RPMI8226 (cell line): ENCODE measurements around the gene PRAMEF14.
"Not testable (repeated sequence)": the region's sequence is repeated elsewhere in the genome, so short reads cannot be mapped to it uniquely, and the experiment has no call there.

ENCODE experiments used
- DNase-seq: peaks from one replicate; pipeline ENCODE4 v3.0.0-alpha.2; 2015

Gene PRAMEF14, protein sequence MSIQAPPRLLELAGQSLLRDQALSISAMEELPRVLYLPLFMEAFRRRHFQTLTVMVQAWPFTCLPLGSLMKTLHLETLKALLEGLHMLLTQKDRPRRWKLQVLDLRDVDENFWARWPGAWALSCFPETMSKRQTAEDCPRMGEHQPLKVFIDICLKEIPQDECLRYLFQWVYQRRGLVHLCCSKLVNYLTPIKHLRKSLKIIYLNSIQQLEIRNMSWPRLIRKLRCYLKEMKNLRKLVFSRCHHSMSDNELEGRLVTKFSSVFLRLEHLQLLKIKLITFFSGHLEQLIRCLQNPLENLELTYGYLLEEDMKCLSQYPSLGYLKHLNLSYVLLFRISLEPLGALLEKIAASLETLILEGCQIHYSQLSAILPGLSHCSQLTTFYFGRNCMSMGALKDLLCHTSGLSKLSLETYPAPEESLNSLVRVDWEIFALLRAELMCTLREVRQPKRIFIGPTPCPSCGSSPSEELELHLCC

DNA sequence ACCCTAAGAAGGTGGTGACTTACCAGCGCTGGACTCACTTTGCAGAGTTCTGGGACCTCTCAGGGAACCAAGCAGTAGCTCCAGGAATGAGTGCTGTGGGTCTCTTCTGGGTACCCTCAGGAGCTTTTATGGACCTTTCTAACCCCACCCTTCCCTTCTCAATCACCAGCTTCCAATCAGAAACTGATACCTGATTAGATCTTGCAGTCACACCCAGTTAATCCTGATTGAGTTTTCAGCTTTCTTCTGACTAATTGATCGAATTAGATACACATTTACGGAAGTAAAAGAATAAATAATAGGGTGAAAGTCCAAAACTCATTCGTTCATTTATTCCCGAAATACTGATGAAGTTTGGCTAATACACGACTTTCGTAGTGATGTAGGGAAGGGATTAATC is at the start of gene PRAMEF14:
Gene PRAMEF14 (minus strand): TSS at position 101 of the 400 bp plus-strand sequence. CDS start 1,820 bp downstream, outside the sequence.
- not testable (repeated sequence) for DNase-seq

DNA sequence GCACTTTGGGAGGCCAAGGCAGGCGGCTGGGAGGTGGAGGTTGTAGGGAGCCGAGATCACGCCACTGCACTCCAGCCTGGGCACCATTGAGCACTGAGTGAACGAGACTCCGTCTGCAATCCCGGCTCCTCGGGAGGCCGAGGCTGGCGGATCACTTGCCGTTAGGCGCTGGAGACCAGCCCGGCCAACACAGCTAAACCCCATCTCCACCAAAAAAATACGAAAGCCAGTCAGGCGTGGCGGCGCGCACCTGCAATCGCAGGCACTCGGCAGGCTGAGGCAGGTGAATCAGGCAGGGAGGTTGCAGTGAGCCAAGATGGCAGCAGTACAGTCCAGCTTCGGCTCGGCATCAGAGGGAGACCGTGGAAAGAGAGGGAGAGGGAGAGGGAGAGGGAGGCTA is 48.4 kb upstream of the PRAMEF14 start:
- not testable (repeated sequence) for DNase-seq

DNA sequence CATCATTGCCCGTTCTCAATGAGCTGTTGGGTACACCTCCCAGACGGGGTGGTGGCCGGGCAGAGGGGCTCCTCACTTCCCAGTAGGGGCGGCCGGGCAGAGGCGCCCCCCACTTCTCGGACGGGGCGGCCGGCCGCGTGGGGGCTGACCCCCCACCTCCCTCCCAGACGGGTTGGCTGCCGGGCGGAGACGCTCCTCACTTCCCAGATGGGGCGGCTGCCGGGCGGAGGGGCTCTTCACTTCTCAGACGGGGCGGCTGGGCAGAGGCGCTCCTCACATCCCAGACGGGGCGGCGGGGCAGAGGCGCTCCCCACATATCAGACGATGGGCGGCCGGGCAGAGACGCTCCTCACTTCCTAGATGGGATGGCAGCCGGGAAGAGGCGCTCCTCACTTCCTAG is 47.8 kb upstream of the PRAMEF14 start:
- not testable (repeated sequence) for DNase-seq

DNA sequence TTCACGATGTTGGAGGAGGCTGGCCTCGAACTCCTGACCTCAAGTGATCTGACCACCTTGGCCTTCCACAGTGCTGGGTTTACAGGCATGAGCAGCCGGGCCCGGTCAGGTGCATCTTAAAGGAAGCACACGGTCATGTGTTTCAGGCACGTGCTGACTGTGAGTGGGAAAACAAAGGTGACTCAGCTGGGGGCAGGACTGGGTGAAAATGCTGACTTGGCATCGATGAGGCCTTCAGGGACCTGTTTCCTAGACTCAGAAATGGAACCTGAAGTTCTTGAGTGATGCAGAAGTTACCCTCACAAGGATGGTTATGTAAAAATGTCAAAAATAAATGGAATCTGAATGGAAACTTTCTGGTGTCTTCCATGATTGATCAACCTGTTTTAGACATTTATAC is 46.1 kb upstream of the PRAMEF14 start:
- peak; percentile 63 for DNase-seq

DNA sequence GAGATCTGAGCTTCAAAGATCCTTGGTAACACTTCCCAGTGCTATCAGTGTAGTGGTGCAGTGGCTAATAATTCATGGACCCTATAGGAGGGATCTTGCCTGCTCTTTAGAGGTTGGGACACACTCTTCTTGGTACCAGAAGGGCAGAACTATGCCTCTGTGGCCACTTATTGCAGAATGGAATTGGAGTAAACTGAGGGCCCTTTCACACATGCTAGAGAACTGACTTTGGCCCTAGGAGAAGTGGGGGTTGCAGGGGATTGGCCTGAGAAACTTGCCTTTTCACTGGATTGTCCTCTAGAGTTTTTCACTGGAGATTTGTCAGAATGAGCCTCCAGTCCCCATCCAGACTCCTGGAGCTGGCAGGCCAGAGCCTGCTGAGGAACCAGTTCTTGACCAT is 42.4 kb upstream of the PRAMEF14 start, which contains the start of gene PRAMEF17:
Gene PRAMEF17 (plus strand): TSS at position 301 of the 400 bp plus-strand sequence. CDS start 26 bp downstream, at position 327.
- not testable (repeated sequence) for DNase-seq

DNA sequence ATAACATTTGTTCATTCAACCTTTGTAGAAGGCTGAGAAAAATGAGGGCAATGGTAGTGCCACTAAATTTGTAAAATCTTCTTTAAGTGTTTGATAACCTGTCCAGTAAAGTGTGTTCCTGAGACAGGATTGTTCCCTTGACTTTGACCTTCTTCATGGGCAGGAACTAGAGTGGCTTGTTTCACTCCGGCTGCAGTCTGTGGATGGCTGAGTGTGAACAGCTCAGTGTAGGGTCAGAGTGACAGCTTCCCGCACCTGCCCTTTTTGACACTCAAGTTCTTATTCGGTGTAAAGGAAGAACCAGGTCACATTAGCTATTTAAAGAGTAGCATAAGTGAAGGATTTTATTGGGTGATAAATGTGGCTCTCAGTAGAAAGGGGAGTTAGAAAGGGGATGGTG is 33.4 kb upstream of the PRAMEF14 start:
- not testable (repeated sequence) for DNase-seq

DNA sequence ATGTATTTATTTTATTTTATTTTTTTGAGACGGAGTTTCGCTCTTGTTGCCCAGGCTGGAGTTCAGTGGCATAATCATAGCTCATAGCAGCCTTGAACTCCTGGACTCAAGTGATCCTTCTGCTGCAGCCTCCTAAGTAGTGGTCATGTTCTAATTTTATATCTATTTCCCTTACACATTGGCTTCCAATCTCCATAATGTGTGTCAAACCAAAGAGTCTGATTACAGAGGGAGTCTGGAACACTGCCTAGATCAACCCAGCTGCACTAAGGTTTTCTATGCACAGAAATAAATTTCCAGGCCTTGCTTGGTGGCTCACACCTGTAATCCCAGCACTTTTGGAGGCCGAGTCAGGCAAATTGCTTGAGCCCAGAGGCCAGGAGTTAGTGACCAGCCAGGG is 32.0 kb upstream of the PRAMEF14 start:
- DNase-seq: not testable (repeated sequence)

DNA sequence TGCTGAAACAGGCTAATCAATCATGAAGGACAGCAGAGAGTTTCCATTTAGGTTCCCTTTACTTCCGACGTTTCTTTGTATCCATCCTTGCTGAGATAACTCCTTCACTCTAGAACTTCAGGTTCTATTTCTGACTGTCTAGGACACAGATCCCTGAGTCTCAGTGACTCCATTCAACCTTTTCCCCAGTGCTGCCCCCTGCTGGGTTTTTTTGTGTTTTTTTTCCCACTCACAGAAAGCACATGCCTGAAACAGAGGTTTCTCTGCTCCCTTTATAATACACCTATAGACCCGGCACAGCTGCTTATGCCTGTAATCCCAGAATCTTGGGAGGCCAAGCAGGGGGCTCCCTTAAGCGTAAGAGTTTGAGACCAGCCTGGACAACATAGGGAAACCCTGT is 21.6 kb upstream of the PRAMEF14 start:
- peak; percentile 58 for DNase-seq

DNA sequence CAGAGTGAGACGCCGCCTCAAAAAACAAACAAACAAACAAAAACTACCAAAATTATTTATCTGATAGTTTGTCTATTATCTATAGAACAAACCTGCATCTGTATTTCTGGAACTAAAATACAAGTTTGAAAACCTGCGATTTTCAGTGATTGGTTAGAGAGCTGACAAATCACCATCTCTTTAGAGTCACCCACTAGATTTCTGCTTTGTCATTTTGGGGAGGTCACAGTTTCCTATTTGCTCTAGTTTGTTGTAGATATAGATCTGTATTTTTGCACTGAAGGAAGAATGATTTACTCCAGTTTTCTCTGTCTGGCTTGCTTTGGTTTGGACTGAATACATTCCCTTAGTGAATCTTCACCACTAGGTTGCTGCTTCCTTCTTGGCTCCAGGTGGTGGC is 19.6 kb upstream of the PRAMEF14 start:
- DNase-seq: not testable (repeated sequence)

DNA sequence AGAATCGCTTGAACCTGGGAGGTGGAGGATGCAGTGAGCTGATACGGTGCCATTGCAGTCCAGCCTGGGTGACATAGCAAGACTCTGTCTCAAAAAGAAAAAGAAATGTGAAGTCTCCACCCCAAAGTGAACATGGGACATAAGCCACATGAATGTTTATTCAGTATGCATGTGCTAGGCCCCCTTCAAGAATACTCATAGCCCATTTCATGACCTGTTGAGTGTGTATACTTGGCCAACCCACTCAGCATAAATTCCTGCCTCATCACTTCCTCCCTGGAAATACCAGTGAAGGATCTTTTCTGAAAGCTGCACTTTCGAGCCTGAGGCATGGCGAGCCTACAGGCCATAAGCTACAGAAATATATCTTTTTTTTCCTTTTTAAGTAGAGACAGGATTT is 18.0 kb upstream of the PRAMEF14 start:
- not testable (repeated sequence) for DNase-seq

DNA sequence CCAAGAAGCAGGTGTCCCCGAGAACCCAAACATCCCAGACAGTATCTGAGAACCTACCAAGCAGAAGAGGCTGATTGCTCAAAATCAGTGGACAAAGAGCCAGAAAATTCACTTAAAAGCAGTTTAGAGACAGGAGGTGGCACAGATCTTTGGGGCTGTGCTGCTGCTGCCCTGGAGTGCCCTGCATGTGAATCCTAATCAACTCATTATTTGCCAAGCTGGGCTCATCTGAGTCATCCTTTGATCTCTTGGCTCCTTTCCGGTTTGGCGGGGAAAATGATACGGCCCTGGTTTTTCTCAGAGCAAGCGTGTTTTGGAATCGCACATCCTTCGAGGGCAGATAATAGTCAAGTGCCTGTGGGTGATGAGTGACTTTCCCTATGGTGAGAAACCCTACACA is 15.4 kb upstream of the PRAMEF14 start:
- not testable (repeated sequence) for DNase-seq

DNA sequence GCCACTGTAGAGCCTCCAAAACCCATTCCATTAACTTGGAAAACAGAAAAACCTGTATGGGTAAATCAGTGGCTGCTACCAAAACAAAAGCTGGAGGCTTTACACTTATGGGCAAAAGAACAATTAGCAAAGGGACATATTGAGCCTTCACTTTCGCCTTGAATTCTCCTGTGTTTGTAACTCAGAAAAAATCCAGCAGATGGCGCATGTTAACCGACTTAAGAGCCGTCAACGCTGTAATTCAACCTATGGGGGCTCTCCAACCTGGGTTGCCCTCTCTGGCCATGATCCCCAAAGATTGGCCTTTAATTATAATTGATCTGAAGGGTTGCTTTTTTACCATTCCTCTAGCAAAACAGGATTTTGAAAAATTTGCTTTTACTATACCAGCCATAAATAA is 9.8 kb upstream of the PRAMEF14 start:
- peak; percentile 83 for DNase-seq

DNA sequence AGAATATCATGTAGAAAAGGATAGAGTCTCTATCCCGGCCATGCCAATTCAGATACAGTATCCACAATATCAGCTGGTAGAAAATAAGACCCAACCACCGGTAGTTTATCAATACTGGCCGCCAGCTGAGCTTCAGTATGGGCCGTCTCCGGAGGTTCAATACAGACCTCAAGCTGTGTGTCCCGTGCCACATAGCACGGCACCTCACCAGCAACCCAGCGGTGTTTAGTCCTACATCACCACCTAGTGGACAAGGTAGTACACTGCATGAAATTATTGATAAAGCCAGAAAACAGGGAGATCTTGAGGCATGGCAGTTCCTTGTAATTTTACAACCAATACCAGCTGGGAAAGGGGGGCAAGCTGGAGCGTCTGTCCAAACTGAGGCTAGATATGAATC is 7.5 kb upstream of the PRAMEF14 start:
- not testable (repeated sequence) for DNase-seq

DNA sequence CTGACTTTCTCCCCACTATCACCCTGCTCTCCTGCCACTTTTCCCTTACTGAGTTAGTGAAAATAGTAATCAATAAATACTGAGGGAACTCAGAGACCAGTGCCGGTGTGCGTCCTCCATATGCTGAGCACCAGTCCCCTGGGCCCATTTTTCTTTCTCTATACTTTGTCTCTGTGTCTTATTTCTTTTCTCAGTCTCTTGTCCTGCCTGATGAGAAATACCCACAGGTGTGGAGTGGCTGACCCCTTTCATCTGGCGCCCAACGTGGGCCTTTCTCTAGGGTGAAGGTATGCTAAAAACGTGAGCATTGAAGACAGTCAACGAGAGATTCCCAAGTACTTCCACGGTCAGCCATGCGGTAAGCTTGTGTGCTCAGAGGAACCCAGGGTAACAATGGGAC is 6.5 kb upstream of the PRAMEF14 start:
- DNase-seq: not testable (repeated sequence)

DNA sequence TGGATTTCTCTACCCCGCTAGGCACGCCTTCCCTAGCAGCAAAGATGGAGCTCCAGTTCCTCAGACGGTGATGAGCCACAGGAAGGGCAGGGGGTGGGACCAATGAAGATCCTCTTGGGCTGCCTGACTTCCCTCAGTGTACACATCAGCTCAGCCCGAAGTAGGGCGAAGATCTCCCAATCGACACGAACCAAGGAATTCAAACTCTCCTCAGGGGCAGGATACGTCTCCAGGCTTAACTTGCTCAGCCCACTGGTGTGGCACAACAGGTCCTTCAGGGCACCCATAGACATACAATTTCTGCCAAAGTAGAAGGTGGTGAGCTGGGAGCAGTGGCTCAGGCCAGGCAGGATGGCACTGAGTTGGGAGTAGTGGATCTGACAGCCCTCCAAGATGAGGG is 4.4 kb downstream of the PRAMEF14 start:
- DNase-seq: not testable (repeated sequence)

DNA sequence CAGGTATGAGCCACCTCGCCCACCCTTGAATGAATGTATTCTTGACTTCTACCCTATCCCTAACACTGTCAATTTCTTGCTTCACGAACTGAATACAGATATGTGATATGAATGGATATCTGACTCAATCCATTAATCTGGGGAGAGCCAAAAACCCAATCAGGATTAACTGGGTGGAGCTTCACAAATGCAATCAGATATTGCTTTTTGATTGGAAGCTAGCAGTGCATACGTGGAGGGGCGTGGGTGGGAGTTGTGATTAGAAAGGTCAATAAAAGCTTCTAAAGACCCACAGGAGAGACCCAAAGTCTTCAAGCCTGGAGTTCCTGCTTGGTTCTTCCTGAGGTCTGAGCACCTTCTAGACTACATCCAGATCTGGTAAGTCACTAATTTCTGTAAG is 31.7 kb downstream of the PRAMEF14 start, which contains the start of gene PRAMEF15:
Gene PRAMEF15 (plus strand): TSS at position 301 of the 400 bp plus-strand sequence. CDS start 2,827 bp downstream, outside the sequence.
- not testable (repeated sequence) for DNase-seq

DNA sequence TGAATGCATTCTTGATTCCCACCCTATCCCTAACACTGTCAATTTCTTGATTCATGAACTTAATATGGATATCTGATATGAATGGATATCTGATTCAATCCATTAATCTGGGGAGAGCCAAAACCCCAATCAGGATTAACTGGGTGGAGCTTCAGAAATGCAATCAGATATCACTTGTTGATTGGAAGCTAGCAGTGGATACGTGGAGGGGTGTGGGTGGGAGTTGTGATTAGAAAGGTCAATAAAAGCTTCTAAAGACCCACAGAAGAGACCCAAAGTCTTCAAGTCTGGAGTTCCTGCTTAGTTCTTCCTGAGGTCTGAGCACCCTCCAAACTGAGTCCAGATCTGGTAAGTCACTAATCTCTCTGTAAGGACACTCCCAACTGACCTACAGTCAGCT is 43.7 kb downstream of the PRAMEF14 start, which contains the start of gene PRAMEF33:
Gene PRAMEF33 (plus strand): TSS at position 301 of the 400 bp plus-strand sequence. CDS start 2,416 bp downstream, outside the sequence.
- DNase-seq: not testable (repeated sequence)

DNA sequence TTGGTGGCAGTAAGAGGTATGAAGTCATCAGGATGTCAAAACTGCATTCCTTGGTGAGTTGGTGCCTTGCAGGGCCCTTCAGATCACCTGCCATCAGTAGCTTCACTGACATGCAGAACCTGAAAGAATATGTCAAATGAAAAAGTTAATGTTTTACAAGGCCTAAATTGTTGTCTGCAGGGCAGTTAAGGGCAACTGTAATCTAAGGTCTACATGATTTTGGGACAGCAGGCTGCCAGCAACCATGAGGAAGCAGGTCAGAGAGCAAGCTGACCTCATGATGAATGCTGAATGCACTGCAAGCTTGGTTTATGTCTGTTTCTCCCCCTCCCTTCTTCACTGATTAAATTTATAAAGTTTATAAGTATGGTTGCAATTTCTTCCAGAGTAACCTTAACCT is 44.7 kb downstream of the PRAMEF14 start:
- not testable (repeated sequence) for DNase-seq

DNA sequence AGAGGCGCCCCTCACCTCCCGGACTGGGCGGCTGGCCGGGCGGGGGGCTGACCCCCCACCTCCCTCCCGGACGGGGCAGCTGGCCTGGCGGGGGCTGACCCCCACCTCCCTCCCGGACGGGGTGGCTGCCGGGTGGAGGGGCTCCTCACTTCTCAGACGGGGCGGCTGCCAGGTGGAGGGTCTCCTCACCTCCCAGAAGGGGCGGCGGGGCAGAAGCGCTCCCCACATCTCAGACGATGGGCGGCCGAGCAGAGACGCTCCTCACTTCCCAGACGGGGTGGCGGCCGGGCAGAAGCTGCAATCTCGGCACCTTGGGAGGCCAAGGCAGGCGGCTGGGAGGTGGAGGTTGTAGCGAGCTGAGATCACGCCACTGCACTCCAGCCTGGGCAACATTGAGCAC is 48.2 kb downstream of the PRAMEF14 start:
- DNase-seq: not testable (repeated sequence)

DNA sequence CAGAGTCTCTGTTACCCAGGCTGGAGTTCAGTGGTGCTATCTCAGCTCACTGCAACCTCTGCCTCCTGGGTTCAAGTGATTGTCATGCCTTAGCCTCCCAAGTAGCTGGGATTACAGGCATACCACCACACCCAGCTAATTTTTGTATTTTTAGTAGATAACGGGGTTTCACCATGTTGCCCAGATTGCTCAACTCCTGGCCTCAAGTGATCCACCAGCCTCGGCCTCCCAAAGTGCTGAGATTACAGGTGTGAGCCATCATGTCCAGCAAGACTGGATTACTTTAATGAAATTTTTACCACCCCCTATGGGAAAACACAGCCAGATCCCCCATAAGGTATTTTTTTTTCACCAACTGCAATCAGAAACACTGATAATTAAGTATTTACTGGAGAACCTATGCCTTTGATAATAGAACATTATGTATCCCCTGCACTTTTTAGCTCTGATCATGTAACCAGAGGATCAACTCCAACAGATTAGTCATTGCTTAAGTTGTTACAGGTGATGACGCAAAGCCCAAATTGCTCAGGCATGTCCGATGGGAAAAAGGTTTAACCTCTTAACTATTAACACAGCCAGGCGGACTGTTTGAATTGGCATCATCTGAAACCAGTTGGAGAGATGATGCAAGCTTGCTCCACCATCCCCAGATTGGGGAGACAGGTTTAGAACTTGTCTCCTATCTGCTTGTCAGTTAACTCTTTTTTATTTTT is 49.6 kb downstream of the PRAMEF14 start:
- not testable (repeated sequence) for DNase-seq
